ENCODE data around the gene IGFBP7. TPM values are rescaled to one million over a fixed set of nuclear protein-coding genes. Genes with fewer than 3 reads are reported as not detected.

IGFBP7 gene
- total and polyA plus RNA-seq, 8 donors, result 49.4 to 324 (median 152) TPM

GRCh38 chr4:57106181-57106580 lies 4.0 kb downstream of the IGFBP7 start:
- DNase-seq (no peak), ATAC-seq (no peak), FAIRE-seq (no peak)
- TF ChIP-seq CTCF (IDR thresholded peaks at IDR 0.05), result no peak
- no peaks in the 10 kb centered on the region for H3K27me3 ChIP-seq
- H3K4me1 ChIP-seq, result peaks cover 0 to 9% (median 0%) of the 10 kb centered on the region in 3 donors
- no peaks in the 10 kb centered on the region for H3K36me3 ChIP-seq
- no peak overlapping the region for H3K27ac ChIP-seq
- WGBS, 2 donors, result 80 to 93% methylated on average over 4 of the region's 4 CpGs
- H3K9me3 ChIP-seq, result no peaks in the 10 kb centered on the region
- intact Hi-C loops (cut with DNase I), result no loop called here
- H3K4me3 ChIP-seq, result no peak overlapping the region

- no peak for TF ChIP-seq CTCF (IDR thresholded peaks at IDR 0.05)
- WGBS, 2 donors, result 76 to 83% methylated on average over 4 of the region's 4 CpGs
- Histone ChIP-seq H3K9me3 (no peaks in the 10 kb centered on the region), H3K4me3 (no peak overlapping the region), H3K4me1 (peaks cover 0 to 9% (median 0%) of the 10 kb centered on the region in 3 donors), H3K27me3 (no peaks in the 10 kb centered on the region), H3K27ac (peak overlapping the region in 1 of 4 donors; percentile 37), H3K36me3 (no peaks in the 10 kb centered on the region)
- DNase-seq (no peak), FAIRE-seq (no peak), ATAC-seq (no peak)
- intact Hi-C loops (cut with DNase I), result no loop called here
Measured at GRCh38 chr4:57104706-57105560, 5.3 kb downstream of the IGFBP7 start.

- ATAC-seq (peak in 1 of 4 donors; percentile 13), DNase-seq (no peak), FAIRE-seq (no peak)
- no peak overlapping the region for H3K4me3 ChIP-seq
- H3K36me3 ChIP-seq, result no peaks in the 10 kb centered on the region
- WGBS, 2 donors, result 85 to 94% methylated on average over 4 of the region's 4 CpGs
- no peaks in the 10 kb centered on the region for H3K9me3 ChIP-seq
- peak overlapping the region in 2 of 4 donors; percentile 44 to 60 for H3K27ac ChIP-seq
- no peak for TF ChIP-seq CTCF (IDR thresholded peaks at IDR 0.05)
- H3K4me1 ChIP-seq, result peaks cover 0 to 9% (median 0%) of the 10 kb centered on the region in 3 donors
- intact Hi-C loops (cut with DNase I), result no loop called here
- H3K27me3 ChIP-seq, result no peaks in the 10 kb centered on the region
Measured at GRCh38 chr4:57103051-57103450, 7.1 kb downstream of the IGFBP7 start.

GRCh38 chr4:57102050-57102624 lies 8.0 kb downstream of the IGFBP7 start:
- Histone ChIP-seq H3K27me3 (no peaks in the 10 kb centered on the region), H3K4me1 (peaks cover 0 to 9% (median 0%) of the 10 kb centered on the region in 3 donors), H3K4me3 (no peak overlapping the region), H3K27ac (peak overlapping the region in 2 of 4 donors; percentile 44 to 60), H3K36me3 (no peaks in the 10 kb centered on the region), H3K9me3 (no peaks in the 10 kb centered on the region)
- no peak for TF ChIP-seq CTCF (IDR thresholded peaks at IDR 0.05)
- ATAC-seq, result peak; percentile 28 to 63 (median 55)
- FAIRE-seq, result no peak
- intact Hi-C loops (cut with DNase I), result no loop called here
- peak in 1 of 6 donors; percentile 27 for DNase-seq
- 39 to 61% methylated on average over 4 of the region's 4 CpGs for WGBS, 2 donors

All from pancreas (tissue), 10 donors.